SK-N-SH treated with all-trans-retinoic acid at 6 μM for 48 hours (cell line): Measurements from ENCODE around the gene LMNA.
A peak's percentile ranks its signal among the peaks of the same experiment; 100 is the strongest.

Experiments used
- ATAC-seq: fragments of 200-7000 bp; cut with Tn5 transposase; 3 replicates; pipeline ENCODE4 v1.9.1; 2020; ENCODE audit warnings: mild to moderate bottlenecking, moderate library complexity
- ARNTL ChIP-seq: fragments of 450-650 bp; formaldehyde crosslinking; IDR thresholded peaks from 2 replicates; pipeline ENCODE4 v1.5.0; 2020; ENCODE audit warnings: low read depth, mild to moderate bottlenecking, moderate library complexity, borderline replicate concordance
- BACH2 ChIP-seq: fragments of 250-450 bp; sonication (Bioruptor Pico); IDR thresholded peaks from 2 replicates; pipeline ENCODE4 v1.9.0; 2021; ENCODE audit warnings: mild to moderate bottlenecking, borderline replicate concordance
- CSDC2 ChIP-seq: fragments of 250-450 bp; sonication (Bioruptor Pico); IDR thresholded peaks from 2 replicates; pipeline ENCODE4 v1.5.0; 2020; ENCODE audit warnings: mild to moderate bottlenecking, moderate library complexity
- ESRRG ChIP-seq: fragments of 250-450 bp; sonication (Bioruptor Pico); IDR thresholded peaks from 2 replicates; pipeline ENCODE4 v1.6.1; 2021; ENCODE audit warnings: mild to moderate bottlenecking
- GLIS3 ChIP-seq: fragments of 250-450 bp; sonication (Bioruptor Pico); IDR thresholded peaks from 2 replicates; pipeline ENCODE4 v1.5.0; 2020; ENCODE audit warnings: mild to moderate bottlenecking, moderate library complexity
- ISL1 ChIP-seq: fragments of 250-450 bp; sonication (Bioruptor Pico); IDR thresholded peaks from 2 replicates; pipeline ENCODE4 v2.1.2; 2022; ENCODE audit warnings: mild to moderate bottlenecking, moderate library complexity
- OSR1 ChIP-seq: fragments of 250-450 bp; sonication (Bioruptor Pico); IDR thresholded peaks from 2 replicates; pipeline ENCODE4 v1.8.0; 2022; ENCODE audit warnings: moderate library complexity, mild to moderate bottlenecking, inconsistent platforms
- SNAI2 ChIP-seq: fragments of 250-450 bp; sonication (Bioruptor Pico); IDR thresholded peaks from 2 replicates; pipeline ENCODE4 v1.5.0; 2020; ENCODE audit warnings: mild to moderate bottlenecking, moderate library complexity
- TCF4 ChIP-seq: fragments of 250-450 bp; sonication (Bioruptor Pico); IDR thresholded peaks from 2 replicates; pipeline ENCODE4 v1.8.0; 2021; ENCODE audit warnings: mild to moderate bottlenecking, moderate library complexity, borderline replicate concordance
- TOX ChIP-seq: fragments of 250-450 bp; sonication (Bioruptor Pico); IDR thresholded peaks from 2 replicates; pipeline ENCODE4 v1.8.0; 2021; ENCODE audit warnings: mild to moderate bottlenecking, moderate library complexity, borderline replicate concordance
- ZFP30 ChIP-seq: fragments of 450-650 bp; formaldehyde crosslinking; IDR thresholded peaks from 2 replicates; pipeline ENCODE4 v1.5.0; 2022; ENCODE audit warnings: mild to moderate bottlenecking, moderate library complexity
- ZNF8 ChIP-seq: fragments of 450-650 bp; formaldehyde crosslinking; IDR thresholded peaks from 2 replicates; pipeline ENCODE4 v1.5.0; 2020; ENCODE audit warnings: mild to moderate bottlenecking, moderate library complexity
- TF ChIP-seq, protein P1 (sequence below): fragments of 250-450 bp; sonication (Bioruptor Pico); IDR thresholded peaks from 2 replicates; pipeline ENCODE4 v1.8.0; 2021; ENCODE audit warnings: low read depth, mild to moderate bottlenecking, moderate library complexity, borderline replicate concordance
- TF ChIP-seq, protein P2 (sequence below): fragments of 250-450 bp; sonication (Bioruptor Pico); IDR thresholded peaks from 2 replicates; pipeline ENCODE4 v1.5.1; 2021; ENCODE audit warnings: mild to moderate bottlenecking, moderate library complexity
- TF ChIP-seq, protein P3 (sequence below): fragments of 250-450 bp; sonication (Bioruptor Pico); IDR thresholded peaks from 2 replicates; pipeline ENCODE4 v1.8.0; 2020; ENCODE audit warnings: mild to moderate bottlenecking, moderate library complexity, borderline replicate concordance
- TF ChIP-seq, protein P4 (sequence below): fragments of 250-450 bp; sonication (Bioruptor Pico); IDR thresholded peaks from 2 replicates; pipeline ENCODE4 v1.5.0; 2020; ENCODE audit warnings: mild to moderate bottlenecking, moderate library complexity

Gene LMNA

DNA sequence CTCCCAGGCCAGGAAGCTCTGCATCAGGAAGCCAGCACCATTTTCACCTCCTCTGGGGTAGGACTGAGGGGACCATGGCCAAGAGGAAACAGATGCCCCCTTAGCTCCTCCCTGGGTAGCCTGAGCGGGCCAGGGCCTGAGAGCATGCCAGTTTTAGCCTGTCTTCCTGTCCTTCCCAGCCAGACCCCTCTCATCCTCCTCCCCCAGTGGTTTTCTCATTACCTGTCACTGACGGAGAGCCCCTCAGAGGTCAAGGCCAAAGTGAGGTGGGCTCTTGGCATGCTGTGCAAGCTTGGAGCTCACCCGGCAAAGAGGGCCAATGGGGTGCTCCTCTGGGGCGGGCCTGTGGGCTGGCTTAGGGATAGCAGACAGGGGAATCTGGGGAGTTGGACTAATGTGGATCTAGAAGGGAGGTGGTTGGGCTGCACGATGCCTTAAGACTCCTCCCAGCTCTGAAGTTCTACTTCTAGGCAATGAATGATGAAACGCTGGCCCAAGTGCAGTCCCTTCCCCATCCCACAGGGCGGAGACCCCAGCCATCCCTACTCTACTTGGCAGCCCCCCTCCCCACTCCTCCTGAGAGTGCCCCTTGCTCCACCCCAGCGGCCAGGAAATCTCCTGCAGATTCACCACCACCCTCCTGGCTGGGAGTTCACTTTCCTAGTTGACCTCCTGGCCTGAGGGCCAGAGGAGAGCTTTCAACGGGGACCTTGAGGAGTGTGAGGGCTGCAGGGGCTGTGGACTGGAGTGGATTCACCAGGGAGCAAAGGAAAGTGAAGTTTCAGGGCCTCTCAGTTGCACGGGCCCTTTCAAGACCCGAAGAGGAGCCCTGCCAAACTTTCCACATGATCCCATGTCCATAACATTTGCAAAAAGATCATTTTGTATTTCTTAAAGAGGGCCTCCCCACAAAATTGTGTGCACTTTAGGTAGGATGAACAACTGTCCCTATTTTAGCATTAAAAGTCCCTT, 9.4 kb upstream of the LMNA start:
- TF ChIP-seq ARNTL (CRISPR knock-in tag) (no peak), SNAI2 (CRISPR knock-in tag) (no peak), OSR1 (CRISPR knock-in tag) (no peak), GLIS3 (CRISPR knock-in tag) (no peak), ZNF8 (CRISPR knock-in tag) (no peak), BACH2 (no peak)
- TF ChIP-seq, protein P1, sequence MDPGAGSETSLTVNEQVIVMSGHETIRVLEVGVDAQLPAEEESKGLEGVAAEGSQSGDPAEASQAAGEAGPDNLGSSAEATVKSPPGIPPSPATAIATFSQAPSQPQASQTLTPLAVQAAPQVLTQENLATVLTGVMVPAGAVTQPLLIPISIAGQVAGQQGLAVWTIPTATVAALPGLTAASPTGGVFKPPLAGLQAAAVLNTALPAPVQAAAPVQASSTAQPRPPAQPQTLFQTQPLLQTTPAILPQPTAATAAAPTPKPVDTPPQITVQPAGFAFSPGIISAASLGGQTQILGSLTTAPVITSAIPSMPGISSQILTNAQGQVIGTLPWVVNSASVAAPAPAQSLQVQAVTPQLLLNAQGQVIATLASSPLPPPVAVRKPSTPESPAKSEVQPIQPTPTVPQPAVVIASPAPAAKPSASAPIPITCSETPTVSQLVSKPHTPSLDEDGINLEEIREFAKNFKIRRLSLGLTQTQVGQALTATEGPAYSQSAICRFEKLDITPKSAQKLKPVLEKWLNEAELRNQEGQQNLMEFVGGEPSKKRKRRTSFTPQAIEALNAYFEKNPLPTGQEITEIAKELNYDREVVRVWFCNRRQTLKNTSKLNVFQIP = no peak
- TF ChIP-seq, protein P2, sequence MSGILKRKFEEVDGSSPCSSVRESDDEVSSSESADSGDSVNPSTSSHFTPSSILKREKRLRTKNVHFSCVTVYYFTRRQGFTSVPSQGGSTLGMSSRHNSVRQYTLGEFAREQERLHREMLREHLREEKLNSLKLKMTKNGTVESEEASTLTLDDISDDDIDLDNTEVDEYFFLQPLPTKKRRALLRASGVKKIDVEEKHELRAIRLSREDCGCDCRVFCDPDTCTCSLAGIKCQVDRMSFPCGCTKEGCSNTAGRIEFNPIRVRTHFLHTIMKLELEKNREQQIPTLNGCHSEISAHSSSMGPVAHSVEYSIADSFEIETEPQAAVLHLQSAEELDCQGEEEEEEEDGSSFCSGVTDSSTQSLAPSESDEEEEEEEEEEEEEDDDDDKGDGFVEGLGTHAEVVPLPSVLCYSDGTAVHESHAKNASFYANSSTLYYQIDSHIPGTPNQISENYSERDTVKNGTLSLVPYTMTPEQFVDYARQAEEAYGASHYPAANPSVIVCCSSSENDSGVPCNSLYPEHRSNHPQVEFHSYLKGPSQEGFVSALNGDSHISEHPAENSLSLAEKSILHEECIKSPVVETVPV (CRISPR knock-in tag) = no peak
- ATAC-seq = peak; percentile 7; the same call in 1 of the 3 replicates

DNA sequence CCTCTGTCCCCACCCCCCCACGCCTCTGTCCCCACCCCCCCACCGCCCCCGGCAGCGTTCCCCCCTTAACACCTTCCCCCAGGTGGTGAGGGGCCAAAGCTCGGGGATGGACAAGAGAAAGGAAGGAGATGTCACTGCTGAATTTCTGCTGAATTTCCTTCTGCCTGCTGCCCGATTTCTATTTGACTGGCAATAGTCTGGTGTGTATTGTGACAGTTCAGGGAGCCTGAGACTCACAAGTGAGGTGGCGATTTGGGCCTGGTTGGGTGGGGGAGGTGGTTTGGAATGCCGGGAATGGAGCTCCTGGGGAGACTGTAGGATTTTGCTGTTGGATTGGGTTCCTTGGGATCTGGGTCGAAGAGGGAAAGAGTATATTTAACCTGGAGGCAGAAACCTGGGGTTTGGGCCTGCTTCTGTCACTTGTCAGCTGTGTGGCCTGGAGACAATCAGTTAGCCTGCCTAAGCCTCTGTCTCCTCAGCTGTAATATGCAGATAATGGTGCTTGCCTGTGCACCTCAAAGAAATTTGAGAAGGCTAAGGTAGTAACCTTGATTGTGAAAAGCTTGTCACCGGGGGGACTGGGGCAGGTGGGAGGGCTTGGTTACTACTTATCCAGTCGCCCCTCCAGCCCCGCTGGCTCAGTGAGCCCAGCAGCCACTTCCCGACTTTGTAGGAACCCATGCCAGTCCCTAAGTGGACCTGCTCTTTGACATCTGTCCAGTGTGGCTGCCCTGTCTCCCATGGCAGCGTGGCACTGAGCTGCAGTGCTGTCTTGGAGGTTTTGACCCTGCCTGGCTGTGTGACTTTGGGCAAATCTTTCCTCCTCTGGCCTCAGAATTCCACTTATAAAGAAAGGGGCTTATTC, 7.7 kb upstream of the LMNA start:
- ATAC-seq = peak; percentile 1; the same call in 2 of the 3 replicates

DNA sequence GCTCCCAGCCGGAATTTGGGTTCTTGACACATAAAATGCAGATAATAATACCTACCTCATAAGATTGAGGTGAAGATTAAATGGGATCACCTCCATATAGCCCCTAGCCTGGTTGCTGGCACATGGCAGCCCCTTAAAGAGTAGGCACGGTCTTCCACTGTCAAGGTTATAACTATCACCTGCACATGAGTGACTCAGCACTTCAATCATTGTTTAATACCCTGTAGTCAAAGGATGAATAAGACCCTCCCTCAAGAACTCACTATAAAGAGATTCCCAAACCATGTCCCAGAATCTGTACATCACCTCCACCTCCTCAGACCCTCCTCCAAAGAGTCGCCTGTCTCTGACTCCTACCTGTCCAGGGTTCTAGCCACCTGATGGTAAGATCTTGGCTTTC, 6.5 kb upstream of the LMNA start:
- no peak for TF ChIP-seq CSDC2 (CRISPR knock-in tag)
- no peak for TF ChIP-seq SNAI2 (CRISPR knock-in tag)
- no peak for TF ChIP-seq ESRRG (CRISPR knock-in tag)
- TF ChIP-seq ZNF8 (CRISPR knock-in tag) = no peak
- TF ChIP-seq ISL1 = no peak
- ATAC-seq = no peak

More for the DNA sequence above, 7.7 kb upstream of the LMNA start:
- no peak for TF ChIP-seq TCF4 (CRISPR knock-in tag)
- TF ChIP-seq, protein P3, sequence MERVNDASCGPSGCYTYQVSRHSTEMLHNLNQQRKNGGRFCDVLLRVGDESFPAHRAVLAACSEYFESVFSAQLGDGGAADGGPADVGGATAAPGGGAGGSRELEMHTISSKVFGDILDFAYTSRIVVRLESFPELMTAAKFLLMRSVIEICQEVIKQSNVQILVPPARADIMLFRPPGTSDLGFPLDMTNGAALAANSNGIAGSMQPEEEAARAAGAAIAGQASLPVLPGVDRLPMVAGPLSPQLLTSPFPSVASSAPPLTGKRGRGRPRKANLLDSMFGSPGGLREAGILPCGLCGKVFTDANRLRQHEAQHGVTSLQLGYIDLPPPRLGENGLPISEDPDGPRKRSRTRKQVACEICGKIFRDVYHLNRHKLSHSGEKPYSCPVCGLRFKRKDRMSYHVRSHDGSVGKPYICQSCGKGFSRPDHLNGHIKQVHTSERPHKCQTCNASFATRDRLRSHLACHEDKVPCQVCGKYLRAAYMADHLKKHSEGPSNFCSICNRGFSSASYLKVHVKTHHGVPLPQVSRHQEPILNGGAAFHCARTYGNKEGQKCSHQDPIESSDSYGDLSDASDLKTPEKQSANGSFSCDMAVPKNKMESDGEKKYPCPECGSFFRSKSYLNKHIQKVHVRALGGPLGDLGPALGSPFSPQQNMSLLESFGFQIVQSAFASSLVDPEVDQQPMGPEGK = no peak
- no peak for TF ChIP-seq BACH2
- no peak for TF ChIP-seq TOX (CRISPR knock-in tag)
- no peak for TF ChIP-seq ZFP30 (CRISPR knock-in tag)
- TF ChIP-seq ISL1 = no peak
- no peak for TF ChIP-seq ZNF8 (CRISPR knock-in tag)
- TF ChIP-seq CSDC2 (CRISPR knock-in tag) = no peak
- no peak for TF ChIP-seq ESRRG (CRISPR knock-in tag)
- TF ChIP-seq, protein P1 = no peak
- TF ChIP-seq, protein P4, sequence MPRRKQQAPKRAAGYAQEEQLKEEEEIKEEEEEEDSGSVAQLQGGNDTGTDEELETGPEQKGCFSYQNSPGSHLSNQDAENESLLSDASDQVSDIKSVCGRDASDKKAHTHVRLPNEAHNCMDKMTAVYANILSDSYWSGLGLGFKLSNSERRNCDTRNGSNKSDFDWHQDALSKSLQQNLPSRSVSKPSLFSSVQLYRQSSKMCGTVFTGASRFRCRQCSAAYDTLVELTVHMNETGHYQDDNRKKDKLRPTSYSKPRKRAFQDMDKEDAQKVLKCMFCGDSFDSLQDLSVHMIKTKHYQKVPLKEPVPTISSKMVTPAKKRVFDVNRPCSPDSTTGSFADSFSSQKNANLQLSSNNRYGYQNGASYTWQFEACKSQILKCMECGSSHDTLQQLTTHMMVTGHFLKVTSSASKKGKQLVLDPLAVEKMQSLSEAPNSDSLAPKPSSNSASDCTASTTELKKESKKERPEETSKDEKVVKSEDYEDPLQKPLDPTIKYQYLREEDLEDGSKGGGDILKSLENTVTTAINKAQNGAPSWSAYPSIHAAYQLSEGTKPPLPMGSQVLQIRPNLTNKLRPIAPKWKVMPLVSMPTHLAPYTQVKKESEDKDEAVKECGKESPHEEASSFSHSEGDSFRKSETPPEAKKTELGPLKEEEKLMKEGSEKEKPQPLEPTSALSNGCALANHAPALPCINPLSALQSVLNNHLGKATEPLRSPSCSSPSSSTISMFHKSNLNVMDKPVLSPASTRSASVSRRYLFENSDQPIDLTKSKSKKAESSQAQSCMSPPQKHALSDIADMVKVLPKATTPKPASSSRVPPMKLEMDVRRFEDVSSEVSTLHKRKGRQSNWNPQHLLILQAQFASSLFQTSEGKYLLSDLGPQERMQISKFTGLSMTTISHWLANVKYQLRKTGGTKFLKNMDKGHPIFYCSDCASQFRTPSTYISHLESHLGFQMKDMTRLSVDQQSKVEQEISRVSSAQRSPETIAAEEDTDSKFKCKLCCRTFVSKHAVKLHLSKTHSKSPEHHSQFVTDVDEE (CRISPR knock-in tag) = no peak
- TF ChIP-seq, all 23 proteins: peak for 0
